Measurements from ENCODE around the gene CD14.

CD14 gene

GRCh38 chr5:140611020-140611521 lies 21.9 kb downstream of the CD14 start:
- TF ChIP-seq GATA2 (IDR thresholded peaks at IDR 0.05; ENCODE audit: low read depth, low read length), result no peak

DNA sequence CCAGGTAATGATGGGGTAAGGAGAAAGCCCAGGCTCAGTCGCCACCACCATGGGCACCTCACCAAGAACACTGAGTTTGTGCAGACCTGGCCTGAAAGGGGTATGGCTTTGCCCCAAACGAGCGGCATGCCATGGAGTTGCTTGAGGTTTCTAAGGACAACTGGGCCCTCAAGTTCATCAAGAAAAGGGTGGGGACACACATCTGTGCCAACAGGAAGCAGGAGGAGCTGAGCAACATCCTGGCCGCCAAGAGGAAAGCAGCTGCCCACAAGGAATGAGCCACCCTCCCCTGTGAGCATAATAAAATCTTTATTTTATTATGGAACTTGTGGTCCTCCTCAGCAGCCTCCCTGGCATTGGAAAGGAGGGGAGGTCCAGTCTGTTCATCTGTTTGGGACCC lies 23.8 kb downstream of the CD14 start:
- no peak for TF ChIP-seq GATA2 (IDR thresholded peaks at IDR 0.05; ENCODE audit: low read depth, low read length)
- TF ChIP-seq GATA3 (IDR thresholded peaks at IDR 0.05; ENCODE audit: low read depth, low read length), result no peak

DNA sequence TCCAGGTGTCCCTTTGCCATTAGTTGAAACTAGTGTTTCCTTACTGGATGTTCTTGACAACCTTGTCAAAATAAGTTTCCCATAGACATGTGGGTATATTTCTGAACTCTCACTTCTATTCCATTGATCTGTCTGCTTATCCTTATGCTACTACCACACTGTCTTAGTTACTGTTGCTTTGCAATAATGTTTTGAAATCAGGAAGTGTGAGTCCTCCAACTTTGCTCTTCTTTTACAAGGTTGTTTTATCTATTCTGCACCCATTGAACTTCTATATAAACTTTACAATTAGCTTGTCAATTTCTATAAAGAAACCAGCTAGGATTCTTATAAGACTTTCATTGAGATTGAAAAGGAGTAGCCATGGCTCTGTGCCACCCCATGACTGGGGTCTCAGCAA lies 24.3 kb downstream of the CD14 start:
- TF ChIP-seq GATA2 (IDR thresholded peaks at IDR 0.05; ENCODE audit: low read depth, low read length), result no peak
- no peak for TF ChIP-seq GATA3 (IDR thresholded peaks at IDR 0.05; ENCODE audit: low read depth, low read length)

GRCh38 chr5:140607031-140607430 lies 25.9 kb downstream of the CD14 start:
- TF ChIP-seq GATA2 (IDR thresholded peaks at IDR 0.05; ENCODE audit: low read depth, low read length) (no peak), GATA3 (IDR thresholded peaks at IDR 0.05; ENCODE audit: low read depth, low read length) (no peak)

DNA sequence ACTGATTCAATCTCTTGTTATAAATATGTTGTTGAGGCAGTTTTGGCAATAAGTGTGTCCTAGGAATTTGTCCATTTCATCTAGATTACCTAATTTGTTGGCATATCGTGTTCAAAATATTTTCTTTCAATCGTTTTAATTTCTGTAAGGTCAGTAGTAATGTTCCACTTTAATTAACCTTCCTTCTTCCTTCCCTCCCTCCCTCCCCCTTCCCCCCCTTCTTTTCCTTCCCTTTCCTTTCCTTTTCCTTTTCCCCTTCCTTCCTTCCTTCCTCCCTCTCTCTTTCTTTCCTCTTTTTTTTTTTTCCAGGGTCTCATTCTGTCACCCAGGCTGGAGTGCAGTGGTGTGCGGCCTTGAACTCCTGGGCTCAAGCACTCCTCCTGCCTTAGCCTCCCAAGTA lies 27.1 kb downstream of the CD14 start:
- TF ChIP-seq GATA3 (IDR thresholded peaks at IDR 0.05; ENCODE audit: low read depth, low read length), result no peak
- TF ChIP-seq GATA2 (IDR thresholded peaks at IDR 0.05; ENCODE audit: low read depth, low read length), result no peak

DNA sequence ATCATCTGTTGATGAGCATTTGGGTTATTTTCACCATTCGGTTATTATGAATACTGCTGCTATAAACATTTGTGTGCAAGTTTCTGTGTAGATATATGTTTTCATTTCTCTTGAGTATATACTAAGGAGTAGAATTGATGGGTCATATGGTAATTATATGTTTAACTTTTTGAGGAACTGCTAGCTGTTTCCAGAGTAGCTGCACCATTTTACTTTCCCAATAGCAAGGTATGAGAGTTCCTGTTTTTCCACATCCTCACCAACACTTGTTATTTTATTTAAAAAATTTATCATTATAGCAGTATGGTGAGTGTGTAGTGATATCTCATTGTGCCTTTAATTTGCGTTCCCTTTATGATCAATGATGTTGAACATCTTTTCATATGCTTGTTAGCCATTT lies 29.2 kb downstream of the CD14 start:
- TF ChIP-seq GATA3 (IDR thresholded peaks at IDR 0.05; ENCODE audit: low read depth, low read length), result no peak
- TF ChIP-seq GATA2 (IDR thresholded peaks at IDR 0.05; ENCODE audit: low read depth, low read length), result no peak

GRCh38 chr5:140602147-140602546 lies 30.8 kb downstream of the CD14 start:
- TF ChIP-seq GATA3 (IDR thresholded peaks at IDR 0.05; ENCODE audit: low read depth, low read length) (no peak), GATA2 (IDR thresholded peaks at IDR 0.05; ENCODE audit: low read depth, low read length) (no peak)

- TF ChIP-seq GATA3 (IDR thresholded peaks at IDR 0.05; ENCODE audit: low read depth, low read length) (no peak), GATA2 (IDR thresholded peaks at IDR 0.05; ENCODE audit: low read depth, low read length) (no peak)
Observed at GRCh38 chr5:140600096-140600495, 32.9 kb downstream of the CD14 start.

DNA sequence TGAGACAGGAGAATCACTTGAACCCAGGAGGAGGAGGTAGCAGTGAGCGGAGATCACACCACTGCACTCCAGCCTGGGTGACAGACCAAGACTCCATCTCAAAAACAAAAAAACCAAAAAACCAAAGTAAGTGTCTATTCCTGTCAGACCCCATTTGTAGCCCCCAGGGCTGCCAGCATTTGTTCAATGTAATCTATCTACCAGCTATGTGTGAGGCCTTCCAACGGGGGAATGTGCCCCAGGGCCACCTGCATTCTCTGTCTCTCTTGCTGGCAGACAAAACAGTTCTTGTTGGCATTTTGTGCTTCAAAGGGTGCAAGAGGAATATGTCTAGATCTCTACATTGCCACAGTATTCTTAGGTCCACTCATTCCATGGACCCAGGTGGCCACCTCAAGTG lies 34.1 kb downstream of the CD14 start:
- no peak for TF ChIP-seq GATA2 (IDR thresholded peaks at IDR 0.05; ENCODE audit: low read depth, low read length)
- TF ChIP-seq GATA3 (IDR thresholded peaks at IDR 0.05; ENCODE audit: low read depth, low read length), result no peak

GRCh38 chr5:140596321-140596741 lies 36.6 kb downstream of the CD14 start:
- no peak for TF ChIP-seq GATA3 (IDR thresholded peaks at IDR 0.05; ENCODE audit: low read depth, low read length)
- no peak for TF ChIP-seq GATA2 (IDR thresholded peaks at IDR 0.05; ENCODE audit: low read depth, low read length)

- TF ChIP-seq GATA2 (IDR thresholded peaks at IDR 0.05; ENCODE audit: low read depth, low read length) (no peak), GATA3 (IDR thresholded peaks at IDR 0.05; ENCODE audit: low read depth, low read length) (no peak)
Observed at GRCh38 chr5:140595538-140596300, 37.3 kb downstream of the CD14 start.

DNA sequence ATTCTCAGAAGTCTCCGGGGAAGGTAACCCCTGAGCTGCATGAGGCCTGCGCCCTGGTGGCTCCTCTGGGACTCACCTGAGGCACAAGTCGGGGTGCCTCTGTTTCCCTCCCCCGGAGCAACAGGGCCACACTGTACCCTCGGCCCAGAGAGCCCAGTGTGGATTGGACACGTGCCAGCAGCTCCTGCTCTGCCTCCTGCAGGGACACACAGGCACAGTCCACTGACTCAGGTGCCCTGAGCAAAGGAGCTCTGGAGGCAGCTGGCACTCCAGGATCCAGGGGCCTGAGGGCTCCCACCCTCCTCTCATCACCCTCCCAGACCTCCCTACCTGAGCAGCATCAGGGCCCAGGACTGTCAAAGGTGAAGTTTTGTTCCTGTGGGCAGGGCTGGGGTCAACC lies 38.8 kb downstream of the CD14 start:
- TF ChIP-seq GATA3 (IDR thresholded peaks at IDR 0.05; ENCODE audit: low read depth, low read length) (no peak), GATA2 (IDR thresholded peaks at IDR 0.05; ENCODE audit: low read depth, low read length) (no peak)

GRCh38 chr5:140591747-140592372 lies 41.1 kb downstream of the CD14 start:
- TF ChIP-seq GATA3 (IDR thresholded peaks at IDR 0.05; ENCODE audit: low read depth, low read length) (no peak), GATA2 (IDR thresholded peaks at IDR 0.05; ENCODE audit: low read depth, low read length) (no peak)

DNA sequence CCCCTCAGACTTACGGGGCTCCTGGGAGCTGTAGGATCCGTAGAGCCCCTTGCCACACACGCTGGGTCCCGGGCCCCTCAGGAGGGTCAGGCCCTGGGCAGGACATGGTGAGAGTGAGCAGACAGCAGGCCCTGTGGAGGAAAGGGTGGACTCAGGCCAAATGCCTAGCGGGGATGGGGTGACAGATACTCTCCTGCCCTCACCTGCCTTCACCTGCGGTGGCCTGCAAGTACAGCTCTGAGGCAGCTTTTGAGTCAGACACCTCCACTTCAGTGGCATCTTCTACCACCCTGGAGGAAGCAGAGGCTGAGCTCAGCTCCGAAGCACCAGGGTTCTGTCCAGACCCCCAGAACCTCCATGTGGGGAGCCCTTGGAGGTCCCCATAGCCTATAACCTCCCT lies 42.1 kb downstream of the CD14 start:
- TF ChIP-seq GATA2 (IDR thresholded peaks at IDR 0.05; ENCODE audit: low read depth, low read length) (no peak), GATA3 (IDR thresholded peaks at IDR 0.05; ENCODE audit: low read depth, low read length) (no peak)
